ENCODE results near the gene RAB7A.

RAB7A gene

GRCh38 chr3:128784232-128784631 lies 58.2 kb downstream of the RAB7A start:
- 0 out of 2 replicates have a peak, but pooled peaks have one; percentile 15 for TF ChIP-seq CTCF (IDR thresholded peaks at IDR 0.05; ENCODE audit: low read depth, low read length)

GRCh38 chr3:128784843-128785242 lies 58.9 kb downstream of the RAB7A start:
- no peak for TF ChIP-seq CTCF (IDR thresholded peaks at IDR 0.05; ENCODE audit: low read depth, low read length)

More at GRCh38 chr3:128784232-128784631, 58.2 kb downstream of the RAB7A start:
- H3K4me3 ChIP-seq (ENCODE audit: low read depth, low read length): no peak overlapping the region

GRCh38 chr3:128786434-128787020 lies 60.5 kb downstream of the RAB7A start:
- no peak overlapping the region for H3K4me3 ChIP-seq (ENCODE audit: low read depth, low read length)
- TF ChIP-seq CTCF (IDR thresholded peaks at IDR 0.05; ENCODE audit: low read depth, low read length): no peak

More at GRCh38 chr3:128784843-128785242, 58.9 kb downstream of the RAB7A start:
- no peak overlapping the region for H3K4me3 ChIP-seq (ENCODE audit: low read depth, low read length)

- peak; percentile 13; the same call in 1 of the 2 replicates for TF ChIP-seq CTCF (IDR thresholded peaks at IDR 0.05; ENCODE audit: low read depth, low read length)
- no peak overlapping the region for H3K4me3 ChIP-seq (ENCODE audit: low read depth, low read length)
These were observed 61.6 kb downstream of the RAB7A start for GRCh38 chr3:128787256-128788253.

GRCh38 chr3:128788268-128788869 lies 62.4 kb downstream of the RAB7A start:
- no peak for TF ChIP-seq CTCF (IDR thresholded peaks at IDR 0.05; ENCODE audit: low read depth, low read length)
- H3K4me3 ChIP-seq (ENCODE audit: low read depth, low read length): no peak overlapping the region

- no peak overlapping the region for H3K4me3 ChIP-seq (ENCODE audit: low read depth, low read length)
- no peak for TF ChIP-seq CTCF (IDR thresholded peaks at IDR 0.05; ENCODE audit: low read depth, low read length)
These were observed 68.2 kb downstream of the RAB7A start for GRCh38 chr3:128794067-128794768.
